ENCODE data around the gene HP1BP3.
"Not testable (repeated sequence)": the region's sequence is repeated elsewhere in the genome, so short reads cannot be mapped to it uniquely, and the experiment has no call there.

The HP1BP3 gene

DNA sequence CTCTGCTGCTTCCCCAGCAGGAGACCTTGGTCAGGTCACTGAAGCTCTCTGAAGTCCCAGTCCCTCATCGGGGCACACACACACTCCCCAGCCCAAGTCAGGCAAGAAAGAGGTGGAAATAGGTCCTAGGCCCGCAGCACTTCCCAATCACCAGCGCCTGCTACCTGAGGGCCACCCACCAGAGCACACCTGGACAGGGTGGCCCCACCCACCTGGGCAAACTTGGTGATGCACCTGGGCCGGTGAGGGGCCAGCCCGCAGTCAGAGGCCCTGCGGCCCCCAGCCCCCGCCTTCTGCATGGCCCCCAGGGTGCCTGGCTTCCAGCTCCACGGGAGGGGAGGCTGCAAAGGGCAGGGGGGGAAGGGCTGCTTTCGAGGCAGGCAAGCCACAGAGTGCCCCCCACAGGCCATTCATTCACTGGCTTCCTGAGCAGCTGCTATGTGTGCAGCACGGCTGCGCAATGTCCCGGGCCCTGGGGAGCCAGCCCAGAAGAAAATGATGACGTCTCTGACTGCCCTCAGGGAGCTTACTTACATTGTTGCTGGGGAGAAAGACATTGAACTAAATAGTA, 59.3 kb downstream of the HP1BP3 start:
- no peak for DNase-seq (ENCODE audit: low spot score)
- FAIRE-seq = no peak

- FAIRE-seq = no peak
- DNase-seq (ENCODE audit: low spot score) = no peak
Measured at GRCh38 chr1:20726932-20727745, 60.0 kb downstream of the HP1BP3 start.

DNA sequence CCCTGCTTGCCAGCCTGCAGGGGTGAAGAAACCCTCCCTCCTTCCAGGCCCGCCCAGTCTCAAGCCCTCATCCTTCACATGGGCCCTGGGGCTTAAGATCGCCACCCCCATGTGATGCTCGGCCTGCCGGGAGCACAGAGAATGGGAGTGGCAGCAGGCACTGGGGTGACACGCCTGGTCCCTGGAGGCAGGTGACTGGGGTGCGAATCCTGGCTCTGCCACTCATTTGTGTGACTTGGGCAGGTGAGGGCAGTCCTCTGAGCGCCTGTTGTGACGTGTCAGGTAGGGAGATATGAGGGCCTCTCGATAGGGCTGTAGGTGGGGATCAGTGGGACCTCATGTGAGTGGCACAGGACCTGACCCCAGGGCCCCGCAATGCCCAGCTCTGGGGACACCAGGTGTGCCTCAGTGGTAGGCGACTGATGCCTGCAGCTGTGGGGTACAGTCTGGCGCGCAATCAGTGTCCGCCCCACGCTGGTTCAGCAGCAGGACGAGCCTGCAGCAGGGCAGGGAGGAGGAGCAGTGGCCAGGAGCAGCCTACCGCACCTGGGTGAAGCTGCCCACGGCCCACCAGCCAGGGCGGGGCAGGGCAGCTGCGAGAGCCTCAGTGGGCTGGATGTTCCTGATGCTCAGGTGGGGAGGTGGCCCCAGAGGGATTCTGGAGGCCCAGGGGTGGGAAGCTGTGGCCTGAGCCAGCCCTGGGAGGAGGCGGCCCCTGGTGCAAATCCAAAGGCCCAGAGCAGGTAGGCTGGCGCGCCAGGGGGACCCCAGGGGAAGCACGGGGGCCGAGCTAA, 60.8 kb downstream of the HP1BP3 start:
- FAIRE-seq = peak; percentile 32

DNA sequence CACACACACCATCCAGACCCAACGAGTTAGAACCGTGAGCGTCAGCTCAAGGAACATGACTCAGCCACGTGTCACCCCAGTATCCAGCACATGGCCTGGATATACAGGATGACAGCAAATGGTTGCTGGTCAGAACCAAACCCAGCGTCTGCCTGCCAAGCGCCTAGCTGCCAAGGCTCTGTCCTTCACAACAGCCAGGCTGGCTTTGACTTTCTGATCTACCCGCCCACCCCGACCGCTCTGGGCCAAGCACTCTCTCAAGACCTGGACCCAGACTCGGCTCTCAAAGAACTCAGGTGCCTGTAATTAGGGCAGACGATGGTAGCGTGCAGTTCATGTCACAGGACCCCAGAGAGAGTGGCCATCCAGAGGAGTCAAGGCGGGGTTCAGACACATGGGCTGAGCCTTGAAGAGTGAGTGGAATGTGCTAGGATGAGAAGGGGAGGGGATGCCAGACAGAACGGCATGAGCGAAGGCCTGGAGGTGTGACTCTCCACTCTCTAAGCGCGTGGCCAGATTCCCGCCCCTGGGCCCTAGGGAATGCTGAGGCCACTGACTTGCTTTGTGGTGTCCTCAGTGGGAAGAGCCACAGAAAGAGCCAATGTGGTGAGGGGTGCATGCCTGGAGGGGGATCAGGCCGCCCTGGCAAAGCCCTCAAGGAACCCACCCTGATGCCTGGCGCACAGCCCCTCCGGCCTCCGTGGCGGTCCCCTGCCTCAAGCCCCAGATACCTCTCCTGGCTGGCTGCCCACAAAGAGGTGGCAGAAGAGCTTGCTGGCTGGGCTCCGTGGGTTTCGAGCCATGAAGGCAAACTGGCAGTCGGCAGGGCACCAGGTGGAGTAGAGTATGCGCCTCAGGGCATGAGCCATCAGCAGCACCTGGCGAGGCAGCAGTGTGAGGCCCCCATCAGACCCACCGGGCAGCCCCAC, 61.7 kb downstream of the HP1BP3 start:
- no peak for DNase-seq (ENCODE audit: low spot score)
- peak; percentile 35 for FAIRE-seq

More for the DNA sequence above, 60.8 kb downstream of the HP1BP3 start:
- no peak for DNase-seq (ENCODE audit: low spot score)

- no peak for FAIRE-seq
- DNase-seq (ENCODE audit: low spot score) = no peak
Measured at GRCh38 chr1:20724364-20725188, 62.5 kb downstream of the HP1BP3 start.

- DNase-seq (ENCODE audit: low spot score) = no peak
- FAIRE-seq = no peak
Measured at GRCh38 chr1:20723537-20724363, 63.4 kb downstream of the HP1BP3 start.

GRCh38 chr1:20723159-20723536, 64.0 kb downstream of the HP1BP3 start:
- FAIRE-seq (no peak), DNase-seq (ENCODE audit: low spot score) (no peak)

GRCh38 chr1:20721117-20722061, 65.7 kb downstream of the HP1BP3 start:
- DNase-seq (ENCODE audit: low spot score) = no peak
- no peak for FAIRE-seq

- FAIRE-seq (no peak), DNase-seq (ENCODE audit: low spot score) (no peak)
Measured at GRCh38 chr1:20720631-20721091, 66.4 kb downstream of the HP1BP3 start.

DNA sequence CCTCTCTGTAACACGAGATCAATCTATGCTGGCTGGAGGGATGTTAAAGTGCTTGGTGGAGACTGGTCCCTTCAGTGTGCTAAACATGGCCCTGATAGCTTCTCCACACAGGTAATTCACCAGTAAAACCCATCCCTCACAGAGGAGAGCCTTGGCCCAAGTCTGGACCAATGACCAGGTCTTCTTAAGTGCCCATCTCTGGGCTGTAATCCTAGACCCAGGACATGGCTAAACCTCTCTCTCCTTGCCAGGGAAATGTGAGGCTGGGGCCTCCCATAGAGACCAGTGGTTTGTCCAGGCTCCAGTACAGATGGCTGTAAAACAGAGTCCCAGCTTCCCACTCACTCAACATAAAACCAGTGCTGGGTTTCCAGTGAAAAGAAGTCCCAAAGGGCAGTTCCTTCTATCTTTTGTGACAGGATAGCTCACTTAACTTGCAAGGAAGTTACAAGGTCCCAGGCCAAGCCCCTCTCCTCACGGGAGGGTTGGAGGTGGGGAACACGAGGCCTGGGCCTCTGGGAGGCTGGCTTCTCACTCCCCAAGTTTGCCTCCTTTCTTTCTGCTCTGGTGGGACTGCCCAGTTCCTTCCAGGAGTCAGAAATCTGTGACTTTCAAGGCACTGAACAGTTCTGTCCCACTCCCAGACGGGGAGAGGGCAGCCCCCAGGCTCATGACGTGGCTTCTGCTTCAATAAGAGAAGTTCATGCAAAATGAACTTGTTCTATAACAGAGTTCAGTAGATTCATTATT, 67.1 kb downstream of the HP1BP3 start:
- DNase-seq (ENCODE audit: low spot score) (no peak), FAIRE-seq (no peak)

- no peak for FAIRE-seq
Measured at GRCh38 chr1:20719261-20719660, 67.8 kb downstream of the HP1BP3 start.

GRCh38 chr1:20718343-20718882, 68.7 kb downstream of the HP1BP3 start:
- DNase-seq (ENCODE audit: low spot score); FAIRE-seq: not testable (repeated sequence)

More at GRCh38 chr1:20719261-20719660, 67.8 kb downstream of the HP1BP3 start:
- no peak for DNase-seq (ENCODE audit: low spot score)

DNA sequence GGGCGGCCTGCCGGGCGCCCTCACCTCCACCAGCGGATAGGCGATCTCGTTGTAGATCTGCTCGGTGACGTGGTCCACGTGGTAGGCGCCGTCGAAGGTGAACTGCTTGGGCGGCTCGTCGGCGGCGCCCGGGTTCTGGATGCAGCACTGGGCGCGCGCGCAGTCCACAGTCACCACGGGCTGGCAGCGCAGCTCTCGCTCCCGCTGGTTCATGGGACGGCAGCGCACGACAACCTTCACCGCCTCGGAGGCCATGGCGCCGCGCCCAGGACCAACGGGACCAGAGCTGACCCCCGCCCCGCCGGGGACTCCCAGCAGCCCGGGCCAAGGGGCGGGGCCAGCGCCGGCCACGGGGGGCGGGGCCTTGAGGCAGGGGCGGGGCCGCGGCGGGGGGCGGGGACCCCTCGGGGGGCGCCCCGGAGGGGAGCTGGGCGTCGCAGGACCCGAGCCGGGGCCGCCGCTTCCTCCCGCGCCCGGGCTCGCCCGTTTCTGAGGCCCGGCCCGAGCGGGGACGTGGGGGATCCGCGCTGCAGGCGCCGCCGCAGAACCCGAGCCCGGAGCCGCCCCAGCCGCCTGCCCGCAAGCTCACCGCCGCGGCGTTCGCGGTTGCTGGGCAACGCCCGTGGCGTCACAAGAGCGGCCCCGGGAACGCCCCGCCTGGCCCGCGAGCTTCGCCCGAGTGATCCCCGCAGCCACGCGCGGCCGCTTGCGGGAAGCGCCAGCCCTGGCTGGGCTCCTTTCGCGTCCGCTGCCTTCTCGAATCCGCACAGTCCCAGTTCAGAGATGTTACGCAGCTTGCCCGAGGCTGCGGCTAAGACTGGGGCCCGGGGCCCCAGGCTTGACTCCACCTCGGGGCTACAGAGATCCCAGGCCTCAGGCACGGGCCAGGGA, 69.4 kb downstream of the HP1BP3 start, which contains the start of gene KIF17:
Gene KIF17 (minus strand): TSS at position 556 of the 891 bp plus-strand sequence. CDS start 301 bp downstream, at position 255.
- FAIRE-seq = no peak
- DNase-seq (ENCODE audit: low spot score) = no peak

GRCh38 chr1:20716232-20716631, 70.9 kb downstream of the HP1BP3 start:
- DNase-seq (ENCODE audit: low spot score) (no peak), FAIRE-seq (no peak)

DNA sequence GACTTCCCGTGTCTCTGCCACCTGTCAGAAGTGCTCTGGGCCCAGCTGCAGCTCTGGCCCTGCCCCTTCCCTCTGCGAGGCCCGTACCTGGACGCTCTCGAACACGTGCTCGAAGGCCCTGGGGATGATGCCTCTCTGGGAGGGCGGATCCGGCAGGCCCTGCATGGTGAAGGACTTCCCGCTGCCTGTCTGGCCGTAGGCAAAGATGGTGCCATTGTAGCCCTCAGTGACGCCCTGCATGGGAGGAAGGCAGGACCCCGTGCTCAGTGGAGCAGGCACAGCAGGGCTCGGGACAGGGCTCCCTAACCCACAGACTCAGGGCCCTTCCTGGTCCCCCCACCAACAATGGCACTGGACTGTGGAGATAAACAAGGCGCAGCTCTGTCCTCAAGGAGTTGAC, 71.7 kb downstream of the HP1BP3 start:
- FAIRE-seq (no peak), DNase-seq (ENCODE audit: low spot score) (no peak)

GRCh38 chr1:20713440-20713839, 73.7 kb downstream of the HP1BP3 start:
- DNase-seq (ENCODE audit: low spot score) (no peak), FAIRE-seq (no peak)
